ENCODE data around the gene XPO6. TPM values are rescaled to one million over a fixed set of nuclear protein-coding genes. Genes with fewer than 3 reads are reported as not detected.

Gene XPO6
- total RNA-seq, 1 experiment from 2014 or later, result 124 TPM

GRCh38 chr16:28158136-28158535, 53.6 kb downstream of the XPO6 start:
- H3K27me3 ChIP-seq (ENCODE audit: insufficient read depth, low read length), result no peaks in the 10 kb centered on the region
- H3K4me3 Mint-ChIP-seq, result no peak overlapping the region
- H3K4me1 ChIP-seq (ENCODE audit: insufficient read depth, low read length), result no peaks in the 10 kb centered on the region
- H3K4me2 ChIP-seq (ENCODE audit: insufficient read depth, insufficient read length, low read length), result no peak overlapping the region
- no peak overlapping the region for H3K56ac ChIP-seq (ENCODE audit: insufficient read length, low read depth, low read length)
- TF ChIP-seq CTCF (conservative IDR thresholded peaks at IDR 0.05), result no peak
- H3K23me2 ChIP-seq (ENCODE audit: insufficient read length, low read depth, low read length, poor library complexity, severe bottlenecking), result no peaks in the 10 kb centered on the region
- H2BK120ac ChIP-seq (ENCODE audit: low read depth, low read length, poor library complexity, severe bottlenecking), result no peak overlapping the region
- H2AFZ ChIP-seq (ENCODE audit: low read length), result no peak overlapping the region
- no peak overlapping the region for H3K9ac ChIP-seq (ENCODE audit: extremely low read depth, insufficient read length, low read length)
- peaks cover 2% of the 10 kb centered on the region for H3K79me1 ChIP-seq (ENCODE audit: insufficient read depth, low read depth, low read length, poor library complexity, severe bottlenecking)
- H3K9me3 Mint-ChIP-seq, result no peaks in the 10 kb centered on the region
- H3K23ac ChIP-seq (ENCODE audit: insufficient read length, low read depth, low read length), result no peak overlapping the region
- no peak overlapping the region for H3K4ac ChIP-seq (ENCODE audit: low read depth, low read length)
- H4K5ac ChIP-seq (ENCODE audit: insufficient read length, low read depth, low read length), result no peak overlapping the region
- H4K20me1 ChIP-seq (ENCODE audit: control insufficient read depth, insufficient read depth, insufficient read length), result no peaks in the 10 kb centered on the region
- no peaks in the 10 kb centered on the region for H3K27me3 Mint-ChIP-seq (ENCODE audit: low read depth)
- peak overlapping the region in 1 of 3 experiments; percentile 75; a peak in 2 of 7 replicates for H3K27ac Mint-ChIP-seq
- DNase-seq, result no peak
- no peak overlapping the region for H4K8ac ChIP-seq (replicated peaks; ENCODE audit: insufficient read length, low read depth, low read length)
- H4K91ac ChIP-seq (ENCODE audit: insufficient read length, low read depth, low read length), result no peak overlapping the region
- H3K79me2 ChIP-seq (ENCODE audit: insufficient read depth, low read length), result 0 out of 2 replicates have a peak, but pooled peaks cover 2% of the 10 kb centered on the region
- no peak overlapping the region for H3K27ac ChIP-seq (ENCODE audit: insufficient read length, low read depth, low read length)
- no peak overlapping the region for H2AK5ac ChIP-seq (ENCODE audit: insufficient read length, low read length)
- H2BK20ac ChIP-seq (ENCODE audit: low read depth, low read length, poor library complexity, severe bottlenecking), result no peak overlapping the region
- H2BK5ac ChIP-seq (ENCODE audit: insufficient read length, low read length), result no peak overlapping the region
- no peak overlapping the region for H3K18ac ChIP-seq (ENCODE audit: insufficient read length, low read depth, low read length)
- H3K36me3 Mint-ChIP-seq (ENCODE audit: insufficient read depth in 1 of 3, low read depth in 3 of 3), result peaks cover 9 to 46% (median 30%) of the 10 kb centered on the region in 3 experiments; a peak in 6 of 7 replicates
- no peaks in the 10 kb centered on the region for H3K9me3 ChIP-seq (ENCODE audit: control insufficient read depth, low read depth, low read length)
- no CpG with 5 or more reads among the region's 1 CpG for WGBS (ENCODE audit: extremely low coverage, insufficient read length, low lambda C conversion rate)
- H2BK12ac ChIP-seq (ENCODE audit: insufficient read length, low read depth, low read length), result no peak overlapping the region
- H3T11ph ChIP-seq (ENCODE audit: low read length), result no peak overlapping the region
- H3K4me1 Mint-ChIP-seq, result peaks cover 8 to 16% of the 10 kb centered on the region in 2 experiments; a peak in 3 of 4 replicates
- no peak overlapping the region for H2BK15ac ChIP-seq (ENCODE audit: low read depth, low read length)
- no peak overlapping the region for H3K14ac ChIP-seq (ENCODE audit: insufficient read depth, low read length)

Measured in H9 (cell line).